ENCODE measurements around the gene FOSL1. TPM values are rescaled to one million over a fixed set of nuclear protein-coding genes. Genes with fewer than 3 reads are reported as not detected.

Gene FOSL1
- polyA plus RNA-seq (2012; ENCODE audit: insufficient read depth, insufficient read length), result not detected

DNA sequence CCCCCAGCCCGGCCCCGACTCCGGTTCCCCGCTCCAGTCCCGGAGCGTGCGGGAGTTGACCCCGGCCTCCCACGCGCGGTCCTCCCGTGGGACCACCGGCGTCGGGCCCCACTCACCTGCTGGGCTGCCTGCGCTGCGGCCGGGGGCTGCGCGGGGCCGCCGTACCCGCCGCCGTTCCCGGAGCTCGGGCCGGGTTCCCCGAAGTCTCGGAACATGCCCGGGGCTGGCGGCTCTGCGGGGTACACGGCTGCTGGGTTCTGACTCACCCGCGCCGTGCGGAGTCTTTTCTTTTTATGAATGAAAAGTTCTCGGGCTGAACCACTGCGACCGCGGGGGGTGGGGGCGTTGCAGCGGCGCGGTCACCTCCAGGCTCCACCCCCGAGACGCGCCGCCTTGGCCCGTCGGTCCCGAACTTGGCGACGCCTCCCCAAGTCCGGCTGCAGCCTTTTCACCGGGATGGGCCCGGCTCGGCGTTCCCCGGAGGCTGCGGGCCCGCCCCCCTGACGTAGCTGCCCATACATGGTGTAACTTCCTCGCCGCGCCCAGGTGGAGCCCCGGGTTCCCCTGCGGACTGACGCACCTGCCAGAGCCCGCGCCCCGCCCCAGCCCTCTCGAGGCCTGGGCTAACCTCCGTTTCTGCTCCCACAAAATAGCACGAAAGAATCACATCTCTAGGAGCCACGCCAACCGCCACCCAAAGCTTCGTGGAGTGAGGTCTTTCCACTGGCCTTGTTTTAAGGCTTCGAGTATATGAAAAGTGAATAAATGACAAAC, at the start of gene FOSL1:
FOSL1 (minus strand) TSS at position 264 of the 774 bp plus-strand sequence; CDS start at position 215, 49 bp downstream.
- H3K4me3 ChIP-seq (ENCODE audit: low read length), result peak within 1 kb of the TSS; percentile 45
- DNase-seq (ENCODE audit: low read depth, low spot score), result no peak

DNA sequence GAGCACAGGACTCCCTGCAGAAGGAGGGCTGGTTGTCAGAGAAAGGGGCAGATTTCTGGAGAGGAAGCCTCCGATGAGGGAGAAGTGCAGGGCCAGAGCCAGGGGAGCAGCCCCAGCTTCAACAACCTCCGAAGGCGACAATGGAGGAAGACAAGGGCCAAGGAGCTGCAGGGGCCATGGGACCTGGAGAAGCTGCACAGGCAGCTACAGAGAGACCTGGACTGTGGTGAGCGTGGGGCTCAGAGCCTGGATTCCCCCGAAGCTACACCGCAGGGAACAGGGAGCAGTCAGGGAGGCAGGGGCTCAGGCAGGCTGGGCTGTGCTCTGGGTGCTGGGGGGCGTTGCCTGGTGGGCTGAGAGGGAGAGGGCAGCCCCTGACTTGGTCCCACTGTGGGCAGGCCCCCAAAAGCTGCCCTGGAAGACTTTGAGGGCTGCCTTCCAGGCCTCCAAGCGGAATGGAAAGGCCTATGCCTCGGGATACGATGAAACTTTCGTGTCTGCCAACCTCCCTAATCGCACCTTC, 47.5 kb upstream of the FOSL1 start:
- H3K4me3 ChIP-seq (ENCODE audit: low read length), result no peak overlapping the region
- DNase-seq (ENCODE audit: low read depth, low spot score), result no peak

DNA sequence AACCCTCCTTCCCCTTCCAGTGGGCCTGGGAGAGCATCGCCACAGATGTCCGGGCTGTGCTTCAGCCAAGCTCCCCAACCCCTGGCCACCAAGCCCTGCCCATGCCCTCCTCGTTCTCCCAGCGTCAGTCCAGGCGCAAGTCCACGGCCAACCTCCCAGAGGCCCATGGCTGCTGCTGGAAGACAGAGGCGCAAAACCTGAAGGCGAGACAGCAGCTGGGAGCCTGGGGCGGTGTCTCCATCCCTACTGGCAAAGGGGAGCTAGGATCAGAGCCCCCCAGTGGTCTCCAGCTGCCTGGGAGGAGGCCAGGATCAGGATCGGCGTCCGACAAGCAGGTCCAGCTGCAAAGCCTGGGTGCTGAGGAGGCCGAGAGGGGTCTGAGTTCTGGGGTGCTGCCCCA, 46.9 kb upstream of the FOSL1 start:
- DNase-seq (ENCODE audit: low read depth, low spot score), result no peak
- H3K4me3 ChIP-seq (ENCODE audit: low read length), result no peak overlapping the region

GRCh38 chr11:65946655-65947054, 46.5 kb upstream of the FOSL1 start:
- no peak for DNase-seq (ENCODE audit: low read depth, low spot score)
- no peak overlapping the region for H3K4me3 ChIP-seq (ENCODE audit: low read length)

DNA sequence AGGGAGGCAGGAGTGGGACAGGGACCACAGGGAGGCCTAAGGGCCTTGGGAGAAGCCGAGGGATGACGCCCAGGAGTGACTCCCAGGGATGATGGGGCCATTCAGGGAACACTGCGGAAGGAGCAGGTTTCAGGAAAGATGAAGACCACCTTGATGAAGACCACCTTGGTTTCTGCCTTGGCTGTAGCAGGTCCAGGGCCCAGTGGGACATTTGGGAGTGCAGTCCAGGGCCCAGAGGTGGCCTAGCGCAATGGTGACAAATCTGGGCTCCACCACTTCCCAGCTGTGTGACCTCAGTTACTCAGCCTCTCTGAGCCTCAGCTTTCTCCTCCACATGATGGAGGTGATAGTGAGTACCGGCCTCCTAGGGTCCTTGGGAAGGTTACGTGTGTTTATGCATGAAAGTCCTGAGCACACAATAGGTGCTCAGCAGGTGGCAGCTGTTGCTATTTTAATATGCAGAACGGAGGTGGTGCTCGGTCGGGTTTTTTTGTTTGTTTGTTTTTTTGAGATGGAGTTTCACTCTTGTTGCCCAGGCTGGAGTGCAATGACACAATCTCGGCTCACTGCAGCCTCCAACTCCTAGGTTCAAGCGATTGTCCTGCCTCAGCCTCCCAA, 45.9 kb upstream of the FOSL1 start:
- no peak overlapping the region for H3K4me3 ChIP-seq (ENCODE audit: low read length)
- DNase-seq (ENCODE audit: low read depth, low spot score), result no peak

GRCh38 chr11:65945430-65945911, 45.3 kb upstream of the FOSL1 start, which contains the start of gene TSGA10IP:
TSS of gene TSGA10IP (plus strand) at chr11:65945480. CDS start at chr11:65945676, 196 bp downstream.
- DNase-seq (ENCODE audit: low read depth, low spot score), result no peak
- no peak within 1 kb of the TSS for H3K4me3 ChIP-seq (ENCODE audit: low read length)

GRCh38 chr11:65944767-65945166, 44.6 kb upstream of the FOSL1 start:
- no peak for DNase-seq (ENCODE audit: low read depth, low spot score)
- no peak overlapping the region for H3K4me3 ChIP-seq (ENCODE audit: low read length)

- no peak for DNase-seq (ENCODE audit: low read depth, low spot score)
- H3K4me3 ChIP-seq (ENCODE audit: low read length), result no peak overlapping the region
Measured at GRCh38 chr11:65944191-65944590, 44.0 kb upstream of the FOSL1 start.

GRCh38 chr11:65942531-65942930, 42.3 kb upstream of the FOSL1 start:
- DNase-seq (ENCODE audit: low read depth, low spot score), result no peak
- no peak overlapping the region for H3K4me3 ChIP-seq (ENCODE audit: low read length)

- no peak for DNase-seq (ENCODE audit: low read depth, low spot score)
- H3K4me3 ChIP-seq (ENCODE audit: low read length), result no peak overlapping the region
Measured at GRCh38 chr11:65941720-65942310, 41.6 kb upstream of the FOSL1 start.

GRCh38 chr11:65937766-65938165, 37.6 kb upstream of the FOSL1 start:
- DNase-seq (ENCODE audit: low read depth, low spot score), result no peak
- H3K4me3 ChIP-seq (ENCODE audit: low read length), result no peak overlapping the region

DNA sequence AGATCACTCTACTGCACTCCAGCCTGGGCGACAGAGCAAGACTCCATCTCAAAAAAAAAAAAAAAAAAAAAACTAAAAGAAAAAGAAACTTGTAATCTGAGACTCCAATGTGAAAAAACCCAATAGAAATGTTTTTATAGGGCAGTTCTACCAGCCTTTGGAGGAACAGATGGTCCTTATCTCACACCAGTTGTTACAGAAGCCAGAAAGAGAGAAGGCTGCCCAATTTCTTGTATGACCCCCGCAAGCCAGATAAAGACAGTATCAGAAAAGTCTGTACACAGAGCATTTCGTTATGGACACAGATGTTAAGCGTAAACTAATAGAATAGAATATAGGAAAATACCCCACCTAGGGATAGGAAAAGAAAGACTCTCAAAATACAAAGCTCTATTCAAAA, 33.8 kb upstream of the FOSL1 start:
- DNase-seq (ENCODE audit: low read depth, low spot score), result no peak
- H3K4me3 ChIP-seq (ENCODE audit: low read length), result no peak overlapping the region

GRCh38 chr11:65932558-65932919, 32.4 kb upstream of the FOSL1 start:
- DNase-seq (ENCODE audit: low read depth, low spot score), result no peak
- H3K4me3 ChIP-seq (ENCODE audit: low read length), result no peak overlapping the region

DNA sequence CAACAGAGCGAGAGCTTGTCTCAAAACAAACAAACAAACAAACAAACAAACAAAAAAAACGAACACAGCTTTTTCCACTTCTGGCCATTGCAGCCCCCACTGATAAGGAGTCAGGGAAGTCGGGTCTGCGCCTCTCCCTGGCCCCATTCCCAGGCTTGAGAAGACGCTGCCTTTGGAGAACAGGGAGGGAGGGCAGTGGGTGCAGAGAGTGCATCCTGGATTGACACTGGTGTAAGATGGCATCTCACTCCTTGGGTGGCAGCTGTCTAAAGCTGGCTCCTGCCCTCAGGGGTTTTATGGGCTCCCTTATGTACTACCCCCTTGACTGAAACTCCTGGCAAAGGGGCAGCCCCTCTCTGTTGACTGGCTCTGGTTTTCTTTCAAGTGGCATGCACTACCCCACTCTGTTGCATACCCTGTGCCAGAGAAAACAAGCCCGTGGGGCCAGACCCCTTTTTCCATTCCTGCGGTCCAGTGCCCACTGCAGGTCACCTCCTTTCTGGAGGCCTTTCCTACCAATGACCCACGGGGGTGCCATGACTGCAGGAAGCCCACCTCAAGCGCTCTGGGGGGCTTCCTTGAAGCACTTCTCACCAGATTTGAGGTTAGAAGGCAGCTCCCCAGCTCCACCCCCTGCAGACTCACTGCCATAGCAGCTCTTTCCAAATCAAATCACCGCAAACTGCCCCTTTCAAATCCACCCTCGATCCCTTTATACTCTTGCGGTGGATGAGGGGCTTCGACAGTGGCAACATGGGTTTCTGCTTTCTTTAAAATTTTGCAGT, 31.8 kb upstream of the FOSL1 start:
- no peak overlapping the region for H3K4me3 ChIP-seq (ENCODE audit: low read length)
- no peak for DNase-seq (ENCODE audit: low read depth, low spot score)

GRCh38 chr11:65928667-65929066, 28.5 kb upstream of the FOSL1 start:
- peak overlapping the region; percentile 20; the same call in 1 of the 2 replicates for H3K4me3 ChIP-seq (ENCODE audit: low read length)

GRCh38 chr11:65927904-65928397, 27.8 kb upstream of the FOSL1 start:
- DNase-seq (ENCODE audit: low read depth, low spot score), result peak; percentile 95
- peak overlapping the region; percentile 36 for H3K4me3 ChIP-seq (ENCODE audit: low read length)

More at GRCh38 chr11:65928667-65929066, 28.5 kb upstream of the FOSL1 start:
- DNase-seq (ENCODE audit: low read depth, low spot score), result no peak

- no peak for DNase-seq (ENCODE audit: low read depth, low spot score)
- H3K4me3 ChIP-seq (ENCODE audit: low read length), result no peak overlapping the region
Measured at GRCh38 chr11:65925397-65925796, 25.2 kb upstream of the FOSL1 start.

DNA sequence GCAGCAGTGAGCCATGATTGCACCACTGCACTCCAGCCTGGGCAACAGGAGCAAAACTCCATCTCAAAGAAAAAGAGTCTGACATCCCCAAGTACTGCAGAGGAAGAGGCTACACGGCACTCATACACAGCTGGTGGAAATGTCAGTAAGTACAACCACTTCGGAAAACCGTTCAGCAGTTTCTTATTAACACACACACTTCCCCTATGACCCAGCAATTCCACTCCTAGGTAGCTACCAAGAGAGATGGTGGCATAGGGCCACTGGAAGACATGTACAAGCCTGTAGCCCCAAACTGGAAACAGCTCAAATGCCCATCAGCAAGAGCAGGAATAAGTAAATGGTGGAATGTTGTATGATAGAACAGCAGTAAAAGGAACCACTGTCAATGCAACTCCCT, 22.4 kb upstream of the FOSL1 start:
- no peak overlapping the region for H3K4me3 ChIP-seq (ENCODE audit: low read length)
- DNase-seq (ENCODE audit: low read depth, low spot score), result no peak

DNA sequence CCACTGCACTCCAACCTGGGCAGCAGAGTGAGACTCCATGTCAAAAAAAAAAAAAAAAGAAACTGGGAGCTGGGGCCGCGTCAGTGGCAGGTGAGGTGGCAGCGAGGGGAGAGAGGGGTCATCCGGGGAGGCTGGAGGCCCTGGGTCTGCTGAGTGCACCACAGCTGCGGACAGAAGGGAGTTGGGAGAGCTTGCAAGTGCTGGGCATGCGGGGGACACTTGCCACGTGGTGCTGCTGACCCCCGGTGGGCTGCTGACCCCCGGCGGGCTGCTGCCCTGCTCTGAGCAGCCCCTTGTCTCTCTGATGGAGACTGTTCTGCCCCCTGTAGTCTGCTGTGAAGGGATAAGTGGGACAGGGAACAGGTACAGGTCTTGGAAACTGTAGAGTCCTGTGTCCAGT, 21.7 kb upstream of the FOSL1 start:
- DNase-seq (ENCODE audit: low read depth, low spot score), result no peak
- H3K4me3 ChIP-seq (ENCODE audit: low read length), result no peak overlapping the region
